GM12891 (cell line): ENCODE results near the gene NPHP4.

Experiments
- DNase-seq: peaks from one replicate; pipeline ENCODE4 v3.0.0; 2011; ENCODE audit warnings: low spot score; ENCODE audit not compliant: insufficient read length
- FAIRE-seq: peaks from 2 replicates; lab custom pipeline; 2011; peaks lifted over from hg19 to GRCh38; lab: Jason Lieb, UNC
- PAX5 ChIP-seq: IDR thresholded peaks from 2 replicates; pipeline ENCODE4 v1.6.1; 2011; ENCODE audit warnings: low read length, moderate library complexity, mild to moderate bottlenecking; ENCODE audit not compliant: insufficient read depth, severe bottlenecking
- POLR2A ChIP-seq: IDR thresholded peaks from 2 replicates; pipeline ENCODE4 v1.6.1; 2011; ENCODE audit warnings: low read depth, low read length, control low read depth
- POLR2AphosphoS5 ChIP-seq: IDR thresholded peaks from 2 replicates; pipeline ENCODE4 v1.6.1; 2011; ENCODE audit warnings: low read depth, low read length, control low read depth
- POU2F2 ChIP-seq: IDR thresholded peaks from 2 replicates; pipeline ENCODE4 v1.6.1; 2011; ENCODE audit warnings: low read depth, mild to moderate bottlenecking, control low read depth, low read length, moderate library complexity
- SPI1 ChIP-seq: IDR thresholded peaks from 2 replicates; pipeline ENCODE4 v1.6.1; 2011; ENCODE audit warnings: low read depth, low read length, control low read depth
- TAF1 ChIP-seq: IDR thresholded peaks from 2 replicates; pipeline ENCODE4 v1.6.1; 2011; ENCODE audit warnings: low read depth, low read length, control low read depth

The NPHP4 gene

GRCh38 chr1:5950201-5950895 lies 41.9 kb downstream of the NPHP4 start:
- TF ChIP-seq PAX5 (no peak), POLR2A (no peak), POU2F2 (no peak), TAF1 (no peak), POLR2AphosphoS5 (no peak), SPI1 (no peak)
- DNase-seq (no peak), FAIRE-seq (no peak)

DNA sequence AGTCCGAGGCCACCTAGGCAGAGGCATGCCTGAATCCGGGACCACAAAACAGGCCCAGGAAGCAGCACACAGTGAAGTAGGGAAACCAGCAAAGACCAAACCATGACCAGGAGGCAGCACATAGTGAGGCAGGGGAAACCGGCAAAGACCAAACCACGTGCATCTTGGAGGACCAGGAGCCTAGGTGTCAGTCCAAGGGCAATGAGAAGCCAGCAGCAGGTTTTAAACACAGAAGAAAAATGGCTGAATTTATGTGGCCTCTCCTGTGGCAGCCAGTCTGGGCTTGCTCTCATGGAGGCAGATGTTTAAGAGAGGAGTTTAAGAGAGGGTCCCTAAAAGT lies 42.5 kb downstream of the NPHP4 start:
- TF ChIP-seq PAX5 (no peak), POLR2A (no peak), TAF1 (no peak), POLR2AphosphoS5 (no peak), POU2F2 (no peak), SPI1 (no peak)
- DNase-seq (no peak), FAIRE-seq (no peak)

DNA sequence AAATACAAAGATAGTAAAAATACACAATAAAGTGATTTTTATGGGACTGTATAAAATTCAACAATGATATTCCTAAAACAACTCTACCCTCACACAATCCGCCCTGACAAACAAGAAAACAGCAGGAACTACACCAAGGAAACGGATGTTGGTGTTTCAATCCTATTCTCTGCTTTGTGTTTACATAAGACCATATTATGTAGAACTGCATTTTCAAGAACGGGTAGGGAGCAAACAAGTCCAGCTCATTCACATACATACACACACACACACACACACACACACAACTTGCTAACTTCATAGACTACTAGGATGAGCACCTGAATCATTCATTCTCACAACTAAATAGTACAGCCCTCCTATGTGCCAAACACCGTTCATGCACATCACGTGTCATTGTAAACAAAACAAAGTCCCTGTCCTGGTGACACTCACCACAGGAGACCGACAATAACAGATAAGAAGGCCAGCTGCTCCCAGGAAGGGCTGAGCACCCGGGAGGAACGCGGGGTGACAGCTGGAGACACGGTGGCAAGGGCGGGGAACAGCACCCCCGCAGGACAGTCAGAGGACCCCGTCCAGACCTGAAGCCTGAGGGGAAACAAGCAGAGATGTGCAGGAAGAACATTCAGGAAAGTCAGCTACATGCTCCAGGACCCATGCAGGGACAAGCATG lies 43.0 kb downstream of the NPHP4 start:
- DNase-seq (no peak), FAIRE-seq (no peak)
- TF ChIP-seq POLR2AphosphoS5: no peak
- no peak for TF ChIP-seq TAF1
- TF ChIP-seq POU2F2: no peak
- no peak for TF ChIP-seq SPI1

GRCh38 chr1:5948681-5949005 lies 43.6 kb downstream of the NPHP4 start:
- DNase-seq: no peak
- FAIRE-seq: no peak
- TF ChIP-seq PAX5 (no peak), TAF1 (no peak), POU2F2 (no peak), POLR2A (no peak), POLR2AphosphoS5 (no peak), SPI1 (no peak)

DNA sequence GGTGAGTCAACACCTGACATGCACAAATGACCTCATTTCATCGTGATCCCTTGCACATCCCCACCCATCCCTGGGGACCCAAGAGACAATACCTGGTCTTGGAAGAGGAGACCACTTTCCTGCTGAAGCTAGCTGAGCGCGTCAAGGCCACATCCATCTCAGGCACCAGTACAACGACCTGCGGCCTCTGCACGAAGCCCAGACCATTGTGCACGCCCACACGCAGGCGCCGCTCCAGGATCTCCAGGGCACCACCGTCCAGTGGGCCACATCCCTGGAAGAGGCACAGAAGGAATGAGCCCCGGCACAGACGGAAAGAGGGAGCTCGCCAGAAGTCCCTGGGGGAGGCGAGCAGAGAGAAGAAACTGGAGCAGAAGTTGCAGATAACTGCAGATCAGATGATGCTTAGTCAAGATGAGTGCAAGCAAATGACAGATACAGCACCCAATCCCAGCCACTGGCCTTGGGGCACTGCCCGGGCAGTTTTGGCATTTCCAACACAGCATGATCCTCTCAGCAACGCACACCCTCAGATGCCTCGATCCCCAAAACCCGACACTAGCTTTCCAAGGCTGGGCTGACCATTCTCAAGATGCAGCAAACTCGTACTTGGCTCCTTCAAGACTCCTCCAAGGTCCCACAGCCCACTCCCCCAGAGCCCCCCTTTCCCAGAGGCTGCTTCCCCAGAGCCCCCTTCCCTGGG lies 44.1 kb downstream of the NPHP4 start:
- DNase-seq (no peak), FAIRE-seq (no peak)
- TF ChIP-seq TAF1: no peak
- TF ChIP-seq POLR2A: no peak
- no peak for TF ChIP-seq SPI1
- no peak for TF ChIP-seq POU2F2
- no peak for TF ChIP-seq POLR2AphosphoS5
- TF ChIP-seq PAX5: no peak

- TF ChIP-seq PAX5 (no peak), TAF1 (no peak), POLR2AphosphoS5 (no peak), POU2F2 (no peak), POLR2A (no peak), SPI1 (no peak)
- DNase-seq (no peak), FAIRE-seq (no peak)
Observed at GRCh38 chr1:5947071-5947821, 45.0 kb downstream of the NPHP4 start.

DNA sequence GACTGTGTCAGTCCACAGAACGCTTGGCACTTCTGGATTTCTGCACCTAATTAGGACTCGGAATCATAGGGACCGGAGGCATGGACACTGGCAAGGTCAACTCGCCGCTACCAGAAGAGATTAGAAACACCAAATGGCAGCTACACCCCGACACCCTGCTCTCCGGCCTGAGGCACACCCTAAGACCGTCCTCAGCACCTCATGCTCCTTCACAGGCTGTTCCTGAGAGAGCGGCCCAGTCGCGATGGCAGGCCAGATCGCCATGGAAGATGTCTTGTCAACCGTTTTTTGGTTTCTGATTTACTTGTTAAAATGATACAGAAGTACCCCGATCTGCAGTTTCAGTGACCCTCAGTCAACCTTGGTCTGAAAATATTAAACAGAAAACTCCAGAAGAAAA lies 46.8 kb downstream of the NPHP4 start:
- TF ChIP-seq SPI1 (no peak), TAF1 (no peak)
- FAIRE-seq (no peak), DNase-seq (no peak)

DNA sequence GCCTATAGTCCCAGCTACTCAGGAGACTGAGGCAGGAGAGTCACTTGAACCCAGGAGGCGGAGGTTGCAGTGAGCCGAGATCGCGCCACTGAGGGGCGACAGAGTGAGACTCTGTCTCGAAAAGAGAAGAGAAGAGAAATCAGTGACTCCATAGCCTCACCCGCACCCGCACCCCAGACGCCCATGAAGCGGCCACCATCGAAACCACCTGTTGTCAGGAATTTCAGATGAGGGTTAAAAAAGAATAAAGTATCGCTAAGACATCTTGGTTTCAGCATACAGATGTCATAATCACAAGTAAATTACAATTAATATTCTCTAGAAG lies 47.4 kb downstream of the NPHP4 start:
- TF ChIP-seq PAX5 (no peak), POU2F2 (no peak), POLR2A (no peak), TAF1 (no peak), POLR2AphosphoS5 (no peak), SPI1 (no peak)
- FAIRE-seq (no peak), DNase-seq (no peak)

- no peak for DNase-seq
- no peak for FAIRE-seq
- TF ChIP-seq POLR2A (no peak), POU2F2 (no peak), PAX5 (no peak), SPI1 (no peak), TAF1 (no peak), POLR2AphosphoS5 (no peak)
Observed at GRCh38 chr1:5944154-5944842, 47.9 kb downstream of the NPHP4 start.
